ENCODE results near the gene BET1L.

DNA sequence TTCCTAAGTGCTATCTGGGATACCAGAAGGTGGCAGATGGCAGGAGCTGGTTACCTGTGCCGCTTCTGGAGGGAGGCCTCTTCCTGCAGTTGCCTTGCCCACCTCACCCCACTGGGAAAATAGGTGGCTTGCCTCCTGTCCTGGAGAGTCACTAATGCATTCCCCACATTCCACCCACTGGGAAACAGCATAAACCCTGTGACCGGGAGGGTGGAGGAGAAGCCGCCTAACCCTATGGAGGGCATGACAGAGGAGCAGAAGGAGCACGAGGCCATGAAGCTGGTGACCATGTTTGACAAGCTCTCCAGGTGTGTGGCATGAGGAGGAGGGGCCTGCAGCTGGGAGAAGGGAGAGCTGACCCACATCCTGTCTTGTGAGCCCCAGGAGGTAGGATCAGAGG, 5.9 kb upstream of the BET1L start:
- TF ChIP-seq, protein P1, sequence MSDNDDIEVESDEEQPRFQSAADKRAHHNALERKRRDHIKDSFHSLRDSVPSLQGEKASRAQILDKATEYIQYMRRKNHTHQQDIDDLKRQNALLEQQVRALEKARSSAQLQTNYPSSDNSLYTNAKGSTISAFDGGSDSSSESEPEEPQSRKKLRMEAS (IDR thresholded peaks at IDR 0.05; ENCODE audit: low read depth) = no peak
- TF ChIP-seq NRF1 (IDR thresholded peaks at IDR 0.05; ENCODE audit: low read depth, low read length) = no peak
